ENCODE results near the gene PLK1.

PLK1 gene

DNA sequence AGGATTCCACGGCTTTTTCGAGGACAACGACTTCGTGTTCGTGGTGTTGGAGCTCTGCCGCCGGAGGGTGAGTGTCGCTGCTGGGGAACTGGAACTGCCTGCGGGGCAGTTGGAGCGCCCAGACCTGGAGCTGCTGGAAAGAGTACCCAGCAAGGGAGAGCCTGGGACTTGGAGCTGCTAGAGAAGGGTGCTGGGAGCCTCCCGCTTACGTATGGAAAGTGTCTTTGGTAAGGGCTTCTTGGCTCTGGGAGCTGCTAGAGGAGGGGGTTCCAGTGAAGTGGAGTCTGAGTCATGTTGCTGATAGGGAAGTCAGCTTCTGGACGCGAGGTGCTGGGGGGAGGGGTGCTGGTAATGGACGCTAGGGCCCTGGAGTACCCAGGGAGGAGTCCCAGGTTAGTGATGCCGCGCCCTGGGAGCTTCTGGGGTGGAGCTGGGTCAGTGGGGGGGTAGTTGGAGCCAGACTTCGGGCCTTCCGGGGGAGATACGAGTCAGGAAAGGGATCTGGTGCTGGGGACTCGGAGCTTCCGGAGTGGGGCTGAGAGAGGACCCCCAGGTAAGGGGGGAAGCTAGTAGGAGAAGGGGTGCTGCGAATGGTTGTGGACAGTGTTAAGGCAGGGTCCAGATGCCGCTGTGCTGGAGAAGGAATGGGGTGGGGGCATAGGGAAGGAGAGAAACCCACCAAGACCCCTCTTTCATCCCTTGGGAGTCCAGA lies 741 bp downstream of the PLK1 start:
- no peak for DNase-seq (ENCODE audit: low read depth in 2 of 2, low spot score in 1 of 2)

GRCh38 chr16:23679986-23680336 lies 1.3 kb downstream of the PLK1 start:
- no peak for DNase-seq (ENCODE audit: low read depth in 2 of 2, low spot score in 1 of 2)

DNA sequence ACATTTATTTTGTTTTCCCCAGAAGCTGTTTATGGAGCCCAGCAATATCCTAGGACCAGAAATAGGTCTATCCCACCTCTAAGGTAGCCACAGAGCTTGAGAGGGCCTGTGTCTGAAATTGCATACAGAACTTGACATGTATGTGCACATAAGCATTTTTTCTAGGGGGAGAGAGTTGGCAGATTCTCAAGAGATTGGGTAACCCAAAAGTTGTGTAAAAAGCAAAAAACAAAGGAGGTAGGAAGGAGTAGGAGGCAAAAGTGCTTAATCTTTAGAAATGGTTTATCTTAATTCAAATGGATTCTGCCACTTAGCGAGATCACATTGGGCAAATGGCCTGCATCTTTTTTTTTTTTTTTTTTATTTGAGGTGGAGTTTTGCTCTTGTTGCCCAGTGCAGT lies 3.5 kb downstream of the PLK1 start:
- DNase-seq (ENCODE audit: low read depth in 2 of 2, low spot score in 1 of 2), result no peak

- no peak for DNase-seq (ENCODE audit: low read depth in 2 of 2, low spot score in 1 of 2)
Measured at GRCh38 chr16:23683487-23683886, 4.8 kb downstream of the PLK1 start.

GRCh38 chr16:23687034-23687808 lies 8.5 kb downstream of the PLK1 start:
- DNase-seq (ENCODE audit: low read depth in 2 of 2, low spot score in 1 of 2), result no peak

GRCh38 chr16:23689442-23690187 lies 10.9 kb downstream of the PLK1 start:
- DNase-seq (ENCODE audit: low read depth in 2 of 2, low spot score in 1 of 2), result no peak

DNA sequence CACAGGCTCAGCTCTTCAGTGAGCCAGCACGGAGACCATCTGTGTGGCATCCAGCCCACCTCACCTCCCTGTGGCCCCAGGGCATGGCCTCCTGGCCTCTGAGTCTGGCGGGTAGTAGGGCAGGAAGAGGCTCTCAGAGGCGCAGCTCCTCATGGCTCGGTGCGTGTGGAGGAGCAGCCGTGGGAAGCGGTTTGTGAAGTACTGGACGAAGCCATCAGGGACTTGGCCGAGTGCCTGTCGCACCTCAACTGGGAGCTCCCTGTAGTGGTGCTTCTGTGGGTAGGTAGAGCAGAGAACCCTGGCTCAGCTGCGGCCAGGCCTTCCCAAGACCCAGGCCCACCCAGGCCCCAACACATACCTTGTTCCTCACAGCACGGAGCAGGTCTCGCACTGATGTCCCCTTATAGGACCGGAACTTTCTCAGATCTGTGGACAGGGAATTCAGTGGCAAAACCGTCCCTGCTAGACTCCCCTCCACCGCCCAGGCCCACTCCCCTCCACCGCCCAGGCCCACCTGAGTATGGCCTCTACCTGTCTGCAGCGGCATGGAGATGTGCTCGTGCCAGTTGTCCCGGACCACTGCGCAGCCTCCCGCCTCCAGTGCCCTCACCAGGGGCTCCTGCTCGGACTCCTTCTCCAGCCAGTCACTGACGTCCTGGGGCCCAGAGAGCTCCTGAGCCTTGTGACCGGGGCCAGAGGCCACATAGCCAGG lies 12.2 kb downstream of the PLK1 start:
- DNase-seq (ENCODE audit: low read depth in 2 of 2, low spot score in 1 of 2), result no peak

DNA sequence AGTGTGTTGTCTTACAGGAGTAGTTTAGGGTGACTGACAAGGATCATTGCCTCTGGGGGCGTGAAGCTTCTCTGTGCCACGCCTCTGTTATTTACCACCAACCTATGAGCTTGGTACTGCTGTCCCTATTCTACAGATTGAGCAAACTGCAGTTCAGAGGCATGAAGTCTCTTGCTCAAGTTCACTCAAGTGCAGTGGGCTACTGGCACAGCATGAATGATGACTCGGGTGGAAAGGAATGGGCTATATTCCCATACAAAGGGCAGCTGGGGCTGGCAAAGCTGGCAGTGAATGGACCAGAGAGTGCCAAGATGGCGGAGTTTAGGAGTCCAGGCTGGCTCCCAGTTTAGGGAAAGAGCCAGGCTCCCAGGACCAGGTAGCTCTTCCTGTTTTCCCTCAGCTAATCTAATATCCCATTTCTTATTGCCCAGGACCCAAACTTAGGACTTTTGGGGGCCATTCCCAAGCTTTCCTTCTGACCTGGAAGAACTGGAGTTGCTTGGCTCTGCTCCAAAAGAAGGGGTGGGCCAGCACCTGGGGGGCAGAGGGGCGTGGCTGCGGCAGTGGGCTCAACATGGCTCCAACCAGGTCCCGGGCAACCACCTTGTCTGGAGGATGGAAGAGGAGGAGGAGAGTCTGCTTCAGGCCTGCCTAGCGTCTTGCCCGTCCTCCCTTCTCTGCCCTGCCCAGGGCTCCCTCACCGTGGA lies 12.9 kb downstream of the PLK1 start:
- no peak for DNase-seq (ENCODE audit: low read depth in 2 of 2, low spot score in 1 of 2)

DNA sequence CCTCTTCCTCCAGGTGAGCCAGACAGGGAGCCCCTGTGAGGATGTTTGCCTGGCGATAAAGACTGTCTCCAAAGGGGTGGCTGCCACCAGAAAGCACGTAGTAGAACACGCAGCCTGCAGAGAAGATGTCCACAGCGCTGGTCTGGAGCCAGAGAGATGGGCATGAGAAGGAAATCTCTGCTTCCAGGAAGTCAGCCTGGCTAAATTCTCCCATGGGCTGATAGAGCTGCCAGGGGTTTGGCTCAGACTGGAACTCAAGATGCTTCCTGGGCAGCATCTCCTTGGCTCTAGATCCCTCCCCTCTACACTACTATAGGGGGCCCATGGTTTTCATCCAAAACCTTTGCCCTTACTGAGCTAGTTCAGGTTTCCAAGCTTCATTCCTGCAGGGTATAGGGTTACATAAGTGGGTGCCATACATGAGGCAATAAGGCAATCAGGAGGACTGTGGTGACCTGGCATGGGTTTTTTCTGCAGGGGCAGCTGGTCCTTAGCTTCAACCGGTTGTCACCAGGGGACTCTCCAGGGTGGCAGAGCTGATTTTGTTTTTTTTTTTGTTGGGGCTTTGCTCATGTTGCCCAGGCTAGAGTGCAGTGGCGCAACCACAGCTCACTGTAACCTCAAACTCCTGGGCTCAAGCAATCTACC lies 13.6 kb downstream of the PLK1 start:
- DNase-seq (ENCODE audit: low read depth in 2 of 2, low spot score in 1 of 2), result no peak

GRCh38 chr16:23694265-23694643 lies 15.6 kb downstream of the PLK1 start:
- no peak for DNase-seq (ENCODE audit: low read depth in 2 of 2, low spot score in 1 of 2)

DNA sequence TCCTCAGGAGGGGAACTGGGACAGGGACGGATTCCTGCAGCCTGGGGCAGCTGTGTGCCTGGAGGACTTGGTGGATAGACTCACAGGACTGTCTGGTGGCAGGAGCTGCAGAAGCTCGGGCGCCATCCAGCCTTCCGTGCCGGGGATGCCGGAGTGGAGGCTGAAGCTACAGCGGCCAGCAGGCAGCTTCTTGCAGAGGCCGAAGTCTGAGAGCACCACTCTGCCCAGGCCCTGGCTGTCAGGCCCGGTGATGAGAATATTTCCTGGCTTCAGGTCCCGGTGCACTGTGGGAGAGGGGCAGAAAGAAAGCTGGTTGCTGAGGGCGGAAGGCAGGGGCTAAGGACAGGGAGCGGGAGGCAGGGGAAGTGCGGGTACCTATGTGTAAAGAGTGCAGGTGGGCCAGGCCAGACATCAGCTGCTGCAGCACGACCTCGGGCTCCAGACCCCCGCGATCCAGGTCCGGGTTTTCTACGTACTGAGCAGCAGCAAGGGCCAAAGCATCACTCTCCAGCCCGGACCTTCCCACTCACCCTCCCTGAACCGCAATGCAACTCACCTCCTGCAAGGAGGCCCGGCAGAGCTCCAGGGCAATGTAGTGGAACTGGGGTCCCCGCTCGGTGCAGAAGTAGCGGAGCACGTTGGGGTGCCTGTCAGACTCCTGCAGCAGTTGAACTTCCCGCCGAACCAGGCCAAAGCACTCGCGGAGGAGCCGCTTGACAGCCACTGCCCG lies 16.1 kb downstream of the PLK1 start:
- no peak for DNase-seq (ENCODE audit: low read depth in 2 of 2, low spot score in 1 of 2)

DNA sequence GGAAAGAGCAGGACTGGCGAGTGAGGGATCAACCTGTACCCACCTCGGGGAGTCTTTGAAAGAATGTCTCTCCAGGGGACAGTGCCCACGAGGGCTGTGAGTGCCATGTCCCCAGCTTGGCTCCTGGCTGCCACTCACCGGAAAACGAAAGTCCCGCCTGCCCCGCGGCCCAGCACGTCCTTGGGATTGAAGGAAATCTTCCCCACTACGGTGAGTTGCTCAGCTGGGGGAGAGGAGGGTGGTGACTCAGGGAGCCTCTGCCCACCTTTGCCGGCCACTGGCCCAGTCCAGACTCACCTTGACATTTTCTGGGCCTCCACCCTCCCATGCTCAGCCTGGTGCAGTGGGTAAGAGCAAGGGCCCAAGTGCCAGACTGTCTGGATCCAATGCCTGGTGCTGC lies 17.1 kb downstream of the PLK1 start:
- no peak for DNase-seq (ENCODE audit: low read depth in 2 of 2, low spot score in 1 of 2)

DNA sequence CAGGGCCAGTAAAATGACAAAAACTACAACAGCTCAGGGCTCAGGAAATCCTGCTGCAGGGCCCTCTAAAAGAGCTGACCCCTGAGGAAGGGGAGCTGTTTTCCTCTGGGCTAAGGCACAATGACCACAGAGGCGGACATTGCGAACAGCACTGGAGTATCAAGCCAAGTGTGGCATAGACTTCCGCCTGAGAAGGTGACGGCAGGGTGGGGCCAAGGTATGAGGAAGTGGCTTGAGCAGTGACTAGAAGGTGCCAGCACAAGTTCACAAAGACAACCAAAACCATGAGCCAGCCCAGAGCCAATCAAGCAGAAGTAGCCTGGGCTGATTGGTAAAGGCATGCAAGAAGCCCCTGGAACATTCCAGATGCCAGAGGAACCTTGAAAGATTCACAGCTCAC lies 20.4 kb downstream of the PLK1 start:
- DNase-seq (ENCODE audit: low read depth in 2 of 2, low spot score in 1 of 2), result no peak

DNA sequence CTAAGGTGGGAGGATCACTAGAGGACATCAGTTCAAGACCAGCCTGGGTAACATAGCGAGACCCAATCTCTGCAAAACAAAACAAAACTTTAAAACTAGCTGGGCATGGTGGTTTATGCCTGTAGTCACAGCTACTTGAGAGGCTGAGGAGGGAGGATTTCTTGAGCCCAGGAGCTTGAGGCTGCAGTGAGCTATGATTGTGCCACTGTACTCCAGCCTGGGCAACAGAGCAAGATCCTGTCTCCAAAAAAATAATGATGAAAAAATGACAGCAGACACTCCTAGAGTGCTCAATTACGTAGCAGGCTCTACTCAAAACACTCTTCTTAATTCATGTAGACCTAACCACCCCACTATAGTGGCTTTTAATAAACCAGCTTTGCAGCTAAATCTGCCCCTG lies 21.4 kb downstream of the PLK1 start:
- no peak for DNase-seq (ENCODE audit: low read depth in 2 of 2, low spot score in 1 of 2)

- DNase-seq (ENCODE audit: low read depth in 2 of 2, low spot score in 1 of 2), result no peak
Measured at GRCh38 chr16:23700509-23700908, 21.8 kb downstream of the PLK1 start.

- no peak for DNase-seq (ENCODE audit: low read depth in 2 of 2, low spot score in 1 of 2)
Measured at GRCh38 chr16:23701045-23701444, 22.4 kb downstream of the PLK1 start.

DNA sequence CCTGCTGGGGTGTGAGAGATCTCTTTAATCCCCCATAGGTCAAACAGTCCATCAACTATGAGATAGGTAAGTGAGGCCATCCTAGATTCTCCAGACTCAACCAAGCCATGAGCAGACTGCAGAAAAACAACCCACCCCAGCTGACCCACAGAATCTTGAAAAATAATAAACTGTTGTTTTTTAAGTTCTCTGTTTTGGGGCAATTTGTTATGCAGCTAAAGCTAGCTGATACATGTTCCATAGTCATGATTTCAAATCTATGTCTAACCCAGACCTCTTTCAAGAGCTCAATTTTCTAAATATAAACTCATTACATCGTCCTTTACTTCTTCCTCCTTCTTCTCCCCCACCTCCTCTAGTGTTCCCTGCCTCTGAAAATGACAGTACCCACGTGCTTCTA lies 24.3 kb downstream of the PLK1 start:
- DNase-seq (ENCODE audit: low read depth in 2 of 2, low spot score in 1 of 2), result no peak

- DNase-seq (ENCODE audit: low read depth in 2 of 2, low spot score in 1 of 2), result no peak
Measured at GRCh38 chr16:23704772-23705516, 26.3 kb downstream of the PLK1 start.

DNA sequence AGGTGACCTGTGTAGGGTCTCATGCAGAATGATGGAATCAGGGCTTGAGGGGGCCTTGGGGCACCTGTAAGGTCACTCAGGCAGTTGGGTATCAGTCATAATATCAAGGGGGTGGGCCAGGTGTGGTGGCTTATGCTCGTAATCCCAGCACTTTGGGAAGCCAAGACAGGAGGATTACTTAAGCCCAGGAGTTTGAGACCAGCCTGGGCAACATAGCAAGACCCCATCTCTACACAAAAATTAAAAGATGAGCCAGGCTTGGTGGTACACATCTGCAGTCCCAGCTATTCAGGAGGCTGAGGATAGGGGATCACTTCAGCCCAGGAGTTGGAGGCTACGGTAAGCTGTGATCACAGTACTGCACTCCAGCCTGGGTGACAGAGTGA lies 26.8 kb downstream of the PLK1 start:
- no peak for DNase-seq (ENCODE audit: low read depth in 2 of 2, low spot score in 1 of 2)
